HL-60/S4 treated with retinoic acid at 250 ng/mL for 4 days and 3 days (cell line): ENCODE results near the gene KDM4F.

ENCODE experiments used
- in situ Hi-C: fragments of 300-500 bp; cut with MboI; formaldehyde crosslinking; loops from 2 replicates; pipeline ENCODE4 v1.7.0; 2022; ENCODE audit warnings: low sequenced_read_pairs

KDM4F gene

DNA sequence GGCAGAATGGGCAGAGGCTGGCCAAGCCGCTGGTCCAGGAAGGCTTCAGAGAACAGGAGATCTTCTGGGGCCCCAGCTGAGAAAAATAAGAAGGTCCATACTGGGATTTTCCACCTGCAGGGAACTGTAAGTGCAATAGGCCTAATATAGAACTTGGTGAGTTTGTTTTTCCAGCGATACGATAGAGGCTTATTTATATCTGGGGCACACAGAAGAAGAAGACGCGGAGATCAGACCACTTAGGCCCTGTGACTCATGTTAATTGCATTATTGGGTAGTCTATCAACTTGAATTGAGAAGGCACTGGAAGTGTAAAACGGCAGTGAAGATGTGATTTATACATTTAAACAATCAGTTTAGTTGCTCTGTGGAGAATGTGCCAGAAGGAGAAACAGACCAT is 9.8 kb downstream of the KDM4F start:
- in situ Hi-C loops: no loop called here

- in situ Hi-C loops: no loop called here
Measured at GRCh38 chr11:95065336-95065735, 16.1 kb downstream of the KDM4F start.

DNA sequence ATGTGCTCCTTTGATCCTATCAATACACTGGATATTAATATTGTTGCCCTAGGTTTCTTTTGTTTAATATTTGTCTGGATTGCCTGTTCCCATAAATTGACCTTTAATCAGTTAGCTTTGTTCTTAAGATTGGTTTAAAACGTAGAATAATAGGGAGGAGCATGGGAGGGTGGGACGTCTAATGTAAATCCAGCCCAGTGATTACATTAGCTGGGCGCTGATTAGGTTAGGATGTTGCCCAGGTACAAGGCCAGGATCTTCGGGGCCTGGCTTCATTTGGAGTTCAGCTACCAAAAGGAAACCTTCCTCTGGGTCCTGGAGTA is 17.5 kb downstream of the KDM4F start, which contains the start of gene SRSF8:
Gene SRSF8, plus strand, starts transcription at position 204 of the 323 bp plus-strand sequence. CDS start 308 bp downstream, outside the sequence.
- in situ Hi-C loops: no loop called here

GRCh38 chr11:95067039-95067840 is 18.0 kb downstream of the KDM4F start:
- in situ Hi-C loops: no loop called here

GRCh38 chr11:95067841-95068219 is 18.6 kb downstream of the KDM4F start:
- in situ Hi-C loops: no loop called here

- in situ Hi-C loops: no loop called here
Measured at GRCh38 chr11:95068549-95068948, 19.3 kb downstream of the KDM4F start.

DNA sequence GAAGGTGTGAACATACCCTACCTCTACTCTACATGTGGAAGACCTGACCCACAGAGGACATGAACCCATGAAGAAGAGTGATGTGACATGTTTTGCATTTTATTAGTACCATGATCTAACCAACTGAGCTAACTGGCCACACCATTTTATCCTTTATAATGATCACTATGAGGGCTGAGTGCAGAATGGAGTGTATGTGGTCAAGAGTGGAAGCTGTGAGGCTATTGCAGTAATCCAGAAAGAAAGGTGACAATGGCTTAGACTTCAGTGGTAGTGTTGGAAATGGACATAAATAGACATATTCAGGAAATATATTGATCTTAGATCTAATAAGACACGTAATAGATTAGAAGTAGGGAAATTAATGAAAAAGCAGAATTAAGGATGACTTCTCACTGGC is 21.2 kb downstream of the KDM4F start:
- in situ Hi-C loops: no loop called here

DNA sequence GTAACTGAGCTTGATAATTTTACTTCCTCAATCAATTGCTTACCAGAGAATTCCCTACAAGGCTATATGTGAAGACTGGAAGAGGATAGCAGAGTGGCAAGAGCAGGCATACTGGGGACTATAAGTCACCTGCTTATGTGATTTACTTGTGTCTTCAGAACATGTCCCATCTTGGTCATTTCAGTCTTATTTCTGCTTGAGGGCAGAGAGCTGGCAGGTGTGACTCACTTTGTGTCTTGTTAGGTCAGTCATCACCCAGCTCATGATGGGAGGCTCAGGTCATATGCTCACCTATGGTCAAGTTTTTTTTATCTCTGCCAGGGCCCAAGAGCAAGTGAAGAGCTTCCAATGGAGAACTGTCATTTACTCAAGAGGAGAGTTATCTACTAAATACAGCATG is 23.7 kb downstream of the KDM4F start:
- in situ Hi-C loops: no loop called here

GRCh38 chr11:95074792-95075563 is 25.8 kb downstream of the KDM4F start:
- in situ Hi-C loops: no loop called here

- in situ Hi-C loops: no loop called here
Measured at GRCh38 chr11:95076416-95076815, 27.2 kb downstream of the KDM4F start.

GRCh38 chr11:95076981-95077380 is 27.8 kb downstream of the KDM4F start:
- in situ Hi-C loops: no loop called here

DNA sequence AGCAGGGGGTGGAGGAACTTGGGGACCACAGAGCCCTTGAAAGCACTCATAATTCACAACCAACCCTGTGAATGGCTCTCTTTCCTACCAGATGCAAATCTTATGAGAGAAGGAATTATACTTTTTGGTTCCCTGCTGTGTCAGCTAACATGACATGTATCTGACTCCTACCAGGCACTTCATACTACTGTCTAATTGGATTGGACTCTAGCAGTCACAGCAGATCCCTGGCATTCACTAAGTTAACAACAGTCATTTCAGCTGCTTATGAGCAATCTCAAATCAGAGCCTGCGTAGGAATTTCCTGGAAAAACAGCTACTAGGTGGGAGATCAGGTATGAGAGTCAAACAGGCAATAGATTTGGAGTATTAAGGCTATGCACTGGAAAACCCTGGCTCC is 29.3 kb downstream of the KDM4F start:
- in situ Hi-C loops: no loop called here

DNA sequence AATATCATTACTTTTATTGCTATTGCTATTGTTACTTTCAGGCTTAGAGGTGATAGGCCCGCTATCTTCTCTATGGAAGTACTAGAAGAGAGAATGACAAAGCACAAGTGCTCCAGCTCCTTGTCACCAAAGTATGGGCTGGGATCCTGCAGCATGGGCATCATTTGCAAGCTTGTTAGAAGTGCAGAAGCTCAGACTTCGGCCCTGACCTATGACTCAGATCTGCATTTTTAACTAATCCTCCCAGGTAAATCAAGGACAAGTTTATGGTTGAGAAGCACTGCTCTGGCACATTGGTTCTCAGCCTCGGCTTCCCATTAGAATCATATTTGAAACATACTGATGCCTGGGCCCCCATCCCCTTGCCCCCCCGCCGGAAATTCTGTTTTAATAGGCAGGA is 31.8 kb downstream of the KDM4F start:
- in situ Hi-C loops: no loop called here

DNA sequence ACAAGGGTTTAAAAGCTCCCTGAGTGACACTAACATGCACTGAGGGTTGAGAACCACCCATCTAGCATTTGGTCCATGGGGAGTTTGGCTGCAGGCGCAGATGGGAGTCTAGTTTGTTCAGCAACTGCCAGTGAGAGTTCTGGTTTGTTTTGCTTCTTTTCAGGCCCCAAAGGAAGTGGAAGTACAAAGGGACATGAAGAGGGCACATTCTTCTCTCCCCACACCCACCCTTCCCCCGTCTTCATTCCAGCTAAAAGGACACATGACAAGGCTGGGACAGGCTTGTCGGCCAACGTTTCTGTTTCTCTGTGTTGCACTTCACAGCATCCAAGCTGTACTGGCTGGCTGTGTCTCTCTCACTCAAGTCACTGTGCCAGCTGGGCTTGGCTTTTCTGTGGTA is 32.2 kb downstream of the KDM4F start:
- in situ Hi-C loops: no loop called here

GRCh38 chr11:95082576-95083001 is 33.4 kb downstream of the KDM4F start:
- in situ Hi-C loops: no loop called here

DNA sequence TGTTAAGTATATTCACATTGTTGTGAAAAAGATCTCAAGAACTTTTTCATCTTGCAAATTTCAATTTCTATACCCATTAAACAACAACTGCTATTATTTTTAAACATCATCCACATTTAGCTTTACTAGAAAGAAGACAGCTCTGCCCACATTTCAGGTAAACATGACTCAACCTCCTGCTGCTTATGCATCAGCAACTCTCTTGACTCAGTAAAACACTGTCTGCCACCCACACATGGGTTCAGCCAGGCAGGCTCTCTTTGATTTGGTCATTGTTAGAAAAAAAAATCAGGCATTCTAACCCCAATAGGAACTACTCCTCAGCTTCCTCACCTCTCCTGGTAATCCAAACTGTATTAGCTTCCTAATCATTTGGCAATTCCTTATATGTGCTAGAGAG is 35.3 kb downstream of the KDM4F start:
- in situ Hi-C loops: no loop called here

- in situ Hi-C loops: no loop called here
Measured at GRCh38 chr11:95085117-95085816, 36.0 kb downstream of the KDM4F start.

GRCh38 chr11:95086151-95086550 is 36.9 kb downstream of the KDM4F start:
- in situ Hi-C loops: no loop called here

DNA sequence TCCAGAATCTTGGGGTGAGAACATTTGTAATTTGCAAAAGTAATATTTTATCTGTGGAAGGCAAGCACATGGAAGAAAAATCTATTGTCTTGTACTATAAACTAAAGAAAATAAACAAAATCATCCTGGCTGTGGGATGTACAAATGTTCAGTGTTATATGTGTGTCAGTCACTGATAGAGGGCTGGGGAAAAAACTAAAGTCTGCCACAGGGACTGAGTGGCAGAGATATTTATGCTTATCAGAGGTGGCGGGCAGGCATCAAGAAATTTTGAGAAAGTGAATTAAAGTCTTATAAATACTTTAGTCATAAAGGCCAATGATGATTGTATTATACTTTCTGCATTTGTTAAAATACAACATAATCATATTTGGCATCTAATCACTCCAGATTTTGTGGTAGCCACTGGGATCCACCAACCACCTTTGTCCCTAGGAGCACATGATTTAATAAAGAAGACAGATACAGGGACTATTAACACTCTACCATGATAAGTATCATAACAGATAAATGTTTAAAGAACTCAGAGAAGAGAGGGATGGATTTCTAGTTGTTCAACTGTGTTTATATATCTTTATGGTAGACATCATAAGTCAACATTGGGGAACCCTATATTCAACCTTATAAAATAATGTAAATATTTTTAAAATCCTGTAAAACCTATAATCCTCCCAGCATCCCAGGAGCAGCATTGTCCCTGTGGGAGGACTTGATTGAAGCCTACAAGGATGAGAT is 37.8 kb downstream of the KDM4F start:
- in situ Hi-C loops: no loop called here

GRCh38 chr11:95088946-95089619 is 39.9 kb downstream of the KDM4F start:
- in situ Hi-C loops: no loop called here
